A172 (cell line): ENCODE results near the gene UIMC1. TPM values are rescaled to one million over a fixed set of nuclear protein-coding genes. Genes with fewer than 3 reads are reported as not detected.

Experiments used
- DNase-seq: peaks from one replicate; pipeline ENCODE4 v3.0.0-alpha.2; 2015; ENCODE audit warnings: low spot score
- total RNA-seq: library from RNA; depleted of rRNA; stranded (reverse); fragments of >200 nt; shearing (Covaris generic); gene quantifications from 2 replicates; pipeline ENCODE4 v1.2.3, GENCODE V29; 2014; rRNA removed

UIMC1 gene
- total RNA-seq, 1 experiment from 2014 or later = 42.9 TPM

DNA sequence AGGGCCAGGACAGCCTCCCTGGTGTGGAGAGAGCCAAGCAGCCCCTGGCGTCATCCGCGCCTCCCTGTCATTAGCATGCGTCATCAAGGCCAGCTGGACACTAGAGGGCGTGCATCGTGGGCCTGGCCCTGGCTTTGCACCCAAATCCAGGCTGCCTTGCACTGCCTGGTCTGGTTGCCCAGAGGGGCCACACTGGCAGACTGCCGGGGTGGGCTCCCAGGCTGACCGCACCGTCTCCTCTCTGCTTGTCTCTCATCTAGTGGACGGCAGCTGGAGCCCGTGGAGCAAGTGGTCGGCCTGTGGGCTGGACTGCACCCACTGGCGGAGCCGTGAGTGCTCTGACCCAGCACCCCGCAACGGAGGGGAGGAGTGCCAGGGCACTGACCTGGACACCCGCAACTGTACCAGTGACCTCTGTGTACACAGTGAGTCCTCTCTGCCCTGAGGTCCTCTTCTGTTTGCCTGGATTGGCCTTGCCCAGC, 136.4 kb downstream of the UIMC1 start:
- DNase-seq = peak; percentile 17

DNA sequence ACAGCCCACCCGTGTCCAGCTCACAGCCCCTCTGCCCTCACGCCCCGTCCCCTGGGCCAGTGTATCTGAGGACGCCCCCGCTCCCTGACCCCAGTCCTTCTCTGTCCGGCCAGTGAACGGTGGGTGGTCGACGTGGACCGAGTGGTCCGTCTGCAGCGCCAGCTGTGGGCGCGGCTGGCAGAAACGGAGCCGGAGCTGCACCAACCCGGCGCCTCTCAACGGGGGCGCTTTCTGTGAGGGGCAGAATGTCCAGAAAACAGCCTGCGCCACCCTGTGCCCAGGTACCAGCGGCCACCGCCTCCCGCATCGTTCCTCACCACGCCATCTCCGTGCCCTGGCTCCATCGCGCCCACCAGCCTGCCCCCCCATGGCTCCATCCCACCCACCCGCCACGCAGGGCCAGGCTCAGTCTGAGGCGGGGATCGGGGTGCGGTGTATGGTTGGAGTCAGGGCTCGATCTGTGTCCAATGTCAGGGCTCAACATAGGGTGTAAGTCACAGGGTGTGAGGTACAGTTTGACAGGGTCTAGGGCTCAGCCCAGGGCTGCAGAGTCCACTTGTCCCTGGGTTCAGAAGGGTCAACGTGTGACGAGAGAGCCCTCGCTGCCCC, 137.0 kb downstream of the UIMC1 start:
- DNase-seq = no peak

DNA sequence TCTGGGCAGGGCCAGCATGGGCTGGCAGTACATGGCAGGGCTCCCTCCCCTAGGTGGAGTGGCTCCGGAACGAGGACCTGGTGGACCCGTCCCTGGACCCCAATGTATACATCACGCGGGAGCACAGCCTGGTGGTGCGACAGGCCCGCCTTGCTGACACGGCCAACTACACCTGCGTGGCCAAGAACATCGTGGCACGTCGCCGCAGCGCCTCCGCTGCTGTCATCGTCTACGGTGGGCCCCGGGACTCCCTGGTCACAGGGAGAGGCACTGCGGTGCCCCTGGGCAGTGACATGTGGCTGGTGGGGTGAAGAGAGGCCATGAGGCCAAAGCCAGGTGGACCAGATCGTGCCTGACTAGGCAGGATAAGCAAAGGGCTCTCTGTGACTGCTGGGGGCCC, 137.8 kb downstream of the UIMC1 start:
- no peak for DNase-seq

DNA sequence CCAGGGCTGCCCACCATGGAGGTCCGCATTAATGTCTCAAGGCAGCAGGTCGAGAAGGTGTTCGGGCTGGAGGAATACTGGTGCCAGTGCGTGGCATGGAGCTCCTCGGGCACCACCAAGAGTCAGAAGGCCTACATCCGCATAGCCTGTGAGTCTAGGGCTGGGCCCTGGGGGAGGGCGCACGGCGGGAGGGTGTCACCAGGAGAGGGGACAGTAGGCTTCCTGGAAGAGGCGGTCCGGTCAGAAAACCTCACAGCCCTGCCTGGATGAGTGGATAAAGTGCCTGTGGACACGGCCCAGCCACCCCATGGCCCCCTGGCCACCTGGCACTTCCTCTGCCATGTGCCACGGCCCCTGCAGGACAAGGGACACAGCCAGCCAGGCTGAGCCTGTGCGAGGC, 138.5 kb downstream of the UIMC1 start:
- no peak for DNase-seq

DNA sequence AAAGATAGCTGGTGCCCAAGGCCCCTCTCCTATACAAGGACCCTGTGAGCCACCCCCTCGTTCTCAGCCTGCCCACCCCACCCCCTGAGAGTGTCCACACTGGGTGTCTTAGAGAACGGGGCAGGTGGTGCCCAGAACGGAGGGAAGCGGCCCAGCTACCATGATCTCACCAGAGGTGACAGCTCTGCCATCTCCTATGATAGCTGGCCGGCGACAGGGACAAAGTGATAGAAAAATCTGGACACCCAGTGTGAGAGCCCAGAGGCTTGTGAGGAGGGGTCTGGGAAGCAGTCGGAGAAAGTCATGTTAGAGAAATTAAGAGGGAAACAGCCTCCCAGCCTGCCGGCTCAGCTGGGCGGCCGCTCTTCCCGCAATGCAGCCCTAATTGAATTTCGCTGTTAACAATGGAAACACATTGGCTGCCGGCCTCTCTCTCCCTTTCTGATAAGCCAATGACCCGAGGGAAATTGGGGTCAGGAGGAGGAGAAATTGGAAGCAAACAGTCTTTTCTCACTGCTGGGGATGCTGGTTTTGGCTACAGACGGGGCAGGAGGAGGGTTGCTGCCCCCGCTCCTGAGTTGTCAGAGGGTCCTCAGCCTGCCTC, 139.8 kb downstream of the UIMC1 start:
- DNase-seq = no peak

DNA sequence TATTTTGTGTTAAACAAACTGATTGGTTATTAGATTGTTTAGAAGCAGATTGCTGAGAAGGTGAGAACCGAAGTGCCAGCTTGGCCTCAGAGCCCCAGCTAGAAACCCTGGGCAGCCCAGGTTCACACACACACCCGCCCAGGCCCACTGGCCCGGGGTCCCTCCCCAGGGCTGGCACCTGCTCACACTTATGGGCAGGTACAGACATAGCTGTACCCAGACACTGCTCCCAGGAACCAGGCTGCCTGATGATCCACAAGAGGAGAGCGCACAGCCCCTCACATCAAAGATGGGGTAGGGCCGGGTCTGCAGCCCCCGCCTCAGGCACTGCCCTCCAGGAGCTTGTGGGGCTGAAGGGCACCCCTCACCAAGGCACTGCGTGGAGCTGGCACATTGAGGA, 140.6 kb downstream of the UIMC1 start:
- no peak for DNase-seq

DNA sequence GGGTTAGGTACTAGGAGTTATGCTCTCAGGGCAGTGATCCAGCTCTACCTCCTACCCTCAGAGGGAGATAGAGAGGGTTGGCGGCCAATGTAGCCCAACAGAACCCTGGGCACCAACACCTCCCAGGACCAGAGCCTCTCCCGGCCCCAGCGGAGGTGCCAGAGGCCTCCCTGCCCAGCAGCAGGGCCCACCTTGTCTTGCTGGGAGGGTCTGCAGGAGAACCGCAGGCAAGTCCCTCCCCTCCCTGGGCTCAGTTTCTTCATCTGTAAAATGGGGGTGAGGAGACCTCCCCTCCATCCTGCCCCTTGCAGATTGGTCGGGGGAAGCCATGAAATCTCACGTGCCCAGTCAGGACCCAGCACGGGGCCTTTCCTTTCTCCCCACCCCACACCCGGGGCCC, 141.8 kb downstream of the UIMC1 start:
- DNase-seq = no peak

DNA sequence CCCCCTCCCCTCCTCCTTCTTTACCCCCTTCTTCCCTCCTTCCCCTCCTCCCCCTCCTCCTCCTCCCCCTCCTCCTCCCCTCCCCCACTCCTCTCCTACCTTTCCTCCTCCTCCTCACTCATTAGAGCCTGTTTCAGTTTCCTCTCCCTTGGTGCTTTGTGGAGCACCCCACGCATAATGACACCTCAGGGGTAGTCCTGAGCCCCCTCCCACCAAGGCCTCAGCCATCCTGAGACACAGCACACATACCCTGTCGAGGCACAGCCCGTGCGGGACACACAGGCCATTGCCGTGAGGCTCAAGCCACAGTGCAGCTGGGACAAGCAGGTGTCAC, 142.8 kb downstream of the UIMC1 start:
- no peak for DNase-seq

DNA sequence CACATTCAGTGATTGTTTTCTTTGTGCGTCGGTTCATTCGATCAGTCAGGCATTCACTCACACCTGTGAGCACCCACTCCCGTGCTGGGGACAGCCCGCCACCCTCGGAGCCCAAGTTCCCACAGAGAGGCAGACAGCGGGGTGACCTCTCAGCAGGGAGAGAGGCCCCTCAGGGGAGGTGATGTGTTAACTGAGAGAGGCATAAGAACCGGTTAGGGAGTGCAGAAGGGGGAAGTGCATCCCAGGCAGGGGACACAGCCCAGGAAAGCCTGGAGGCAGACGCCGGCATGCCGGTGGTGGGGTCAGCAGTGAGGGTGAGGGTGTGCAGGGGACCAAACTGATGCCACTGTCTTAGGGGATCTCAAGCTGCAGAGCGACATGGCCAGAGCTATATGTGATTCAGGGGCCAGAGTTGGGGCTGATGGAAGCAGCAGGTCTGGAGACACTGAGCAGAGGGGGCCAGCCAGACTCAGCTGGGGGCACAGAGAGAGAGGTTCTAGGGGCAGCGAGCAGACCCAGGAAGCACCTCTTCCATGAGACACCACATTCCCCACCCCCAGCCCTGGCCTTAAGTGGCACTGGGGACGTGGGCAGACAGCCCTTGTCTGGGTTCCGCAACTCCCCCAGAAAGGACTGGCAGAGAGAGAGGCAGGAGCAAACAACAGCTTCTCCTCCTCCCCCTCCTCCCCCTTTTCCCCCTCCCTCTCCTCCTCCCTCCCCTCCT, 143.4 kb downstream of the UIMC1 start:
- DNase-seq = no peak

DNA sequence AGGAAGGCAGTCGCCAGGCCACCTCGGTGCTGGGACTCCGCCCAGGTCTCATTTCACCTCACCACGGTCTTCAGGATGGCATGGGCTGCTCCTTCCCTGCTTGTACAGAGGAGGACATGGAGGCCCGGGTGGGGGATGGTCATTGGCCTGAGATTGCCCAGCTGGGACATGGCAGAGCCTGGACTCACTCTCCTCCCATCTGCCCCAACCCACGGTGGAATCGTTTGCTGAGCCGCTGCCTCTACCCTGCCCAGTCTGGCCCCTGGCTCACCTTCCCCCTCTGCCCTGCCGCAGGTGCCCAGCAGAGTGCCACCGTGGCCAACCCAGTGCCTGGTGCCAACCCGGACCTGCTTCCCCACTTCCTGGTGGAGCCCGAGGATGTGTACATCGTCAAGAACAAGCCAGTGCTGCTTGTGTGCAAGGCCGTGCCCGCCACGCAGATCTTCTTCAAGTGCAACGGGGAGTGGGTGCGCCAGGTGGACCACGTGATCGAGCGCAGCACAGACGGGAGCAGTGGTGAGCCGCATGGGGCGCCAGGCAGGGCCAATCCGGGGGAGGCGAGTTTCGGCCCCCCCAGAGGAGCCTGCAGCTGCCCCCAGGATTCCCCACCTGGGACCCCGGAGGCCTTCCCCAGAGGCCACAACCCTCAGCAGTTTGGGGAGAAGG, 144.1 kb downstream of the UIMC1 start:
- DNase-seq = no peak

DNA sequence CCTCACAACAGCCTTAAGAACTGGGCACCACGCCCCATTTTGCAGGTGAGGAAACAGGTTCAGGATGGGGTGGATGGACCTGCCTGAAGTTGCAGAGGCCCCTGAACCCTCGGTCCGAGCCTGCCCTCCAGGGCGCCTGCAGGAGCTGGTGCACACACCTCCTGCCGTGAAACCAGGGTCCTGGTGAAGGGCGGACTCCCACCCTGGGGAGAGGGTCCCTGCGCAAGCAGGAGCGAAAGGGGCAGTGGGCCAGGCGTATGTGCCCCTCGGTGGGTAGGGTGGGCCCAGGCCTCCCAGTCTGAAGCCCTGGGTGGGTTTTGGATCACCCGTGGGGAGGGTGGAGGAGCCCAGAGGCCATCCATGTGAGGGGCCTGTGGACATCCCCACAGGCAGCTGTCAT, 145.3 kb downstream of the UIMC1 start:
- DNase-seq = no peak

DNA sequence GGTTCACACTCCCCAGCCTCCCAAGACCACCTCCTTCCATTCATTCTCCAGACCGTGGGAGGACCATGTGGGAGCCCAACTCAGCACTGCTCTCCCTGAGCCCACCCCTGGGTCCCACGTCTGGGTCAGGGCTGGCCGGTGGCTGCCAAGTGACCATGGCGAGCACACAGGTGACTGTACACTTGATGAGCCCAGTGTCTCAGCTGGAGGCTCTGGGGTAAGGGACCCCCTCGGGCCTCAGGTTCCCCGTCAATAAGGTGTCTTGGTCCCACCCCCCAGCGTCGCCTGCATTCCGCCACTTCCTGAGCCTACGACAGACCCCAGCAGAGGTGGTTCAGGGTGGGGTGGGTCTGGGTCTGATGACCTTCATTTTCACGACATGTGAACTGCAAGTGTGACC, 146.2 kb downstream of the UIMC1 start:
- DNase-seq = no peak

DNA sequence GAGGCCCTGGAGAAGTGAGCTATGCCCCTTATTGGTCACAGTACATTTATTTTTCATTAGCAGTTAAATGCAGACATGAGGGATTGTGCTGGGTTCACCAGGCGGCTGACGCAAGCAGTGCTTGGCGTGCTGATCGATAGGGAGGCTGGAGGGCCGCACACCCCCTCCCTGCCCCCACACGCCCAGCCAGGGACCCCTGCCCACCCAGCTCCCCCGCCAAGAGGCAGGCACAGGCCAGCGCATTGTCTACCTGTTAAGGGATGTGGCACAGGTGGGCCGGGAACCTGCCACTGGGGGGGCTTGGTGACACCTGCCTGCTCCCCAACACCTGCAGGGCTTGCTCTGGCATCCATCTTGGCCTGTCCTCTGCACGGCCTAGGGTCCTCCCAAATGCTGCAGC, 146.7 kb downstream of the UIMC1 start:
- no peak for DNase-seq

DNA sequence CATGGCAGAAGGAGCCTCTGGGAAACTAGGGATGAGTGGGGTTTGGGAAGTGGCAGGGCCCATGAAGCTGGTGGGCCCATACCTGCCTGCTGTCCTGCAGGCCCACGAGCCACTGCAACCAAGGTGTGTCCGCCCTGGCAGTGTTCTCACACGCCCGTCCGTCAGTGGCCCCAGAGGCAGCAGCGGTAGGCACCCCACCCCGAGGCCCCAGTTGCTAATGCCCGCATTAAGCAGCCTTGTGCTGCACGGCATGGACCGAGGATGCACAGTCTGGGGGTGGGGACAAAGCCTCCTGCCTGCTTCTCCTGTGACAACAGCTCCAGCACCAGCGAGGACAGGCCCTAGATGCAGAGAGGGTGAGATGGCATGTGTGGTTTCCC, 148.7 kb downstream of the UIMC1 start:
- no peak for DNase-seq

DNA sequence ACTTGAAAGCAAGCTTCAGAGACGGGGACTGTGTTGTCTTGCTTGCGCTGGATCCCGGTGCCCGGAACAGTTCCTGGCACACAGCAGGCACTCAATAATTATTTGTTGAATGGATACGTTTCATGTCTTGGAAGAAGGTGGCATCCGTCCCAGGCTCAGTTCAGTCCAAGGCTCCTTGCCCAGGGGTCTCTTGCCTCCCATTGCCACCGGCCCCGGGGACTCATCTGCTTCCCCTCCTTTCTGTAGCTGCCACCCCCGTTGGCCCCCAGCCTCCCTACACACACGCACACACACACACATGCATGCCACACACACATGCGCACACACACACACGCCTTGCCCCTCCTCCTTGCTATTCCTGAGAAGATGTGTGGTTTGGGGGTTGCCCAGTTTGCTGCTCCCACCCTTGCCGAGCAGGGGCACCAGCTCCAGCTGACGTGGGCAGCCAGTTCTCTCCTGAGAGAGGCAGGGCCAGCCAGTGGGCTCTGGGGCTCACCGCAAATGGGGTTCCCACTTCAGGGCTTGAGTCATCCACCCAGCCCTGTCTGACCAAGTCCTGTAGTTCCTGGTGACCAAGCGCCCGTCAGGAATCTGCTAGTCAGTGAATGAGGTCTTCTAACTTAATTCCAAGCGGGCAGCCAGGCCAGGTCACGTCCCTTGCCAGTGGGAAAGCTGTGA, 149.2 kb downstream of the UIMC1 start:
- DNase-seq = no peak

DNA sequence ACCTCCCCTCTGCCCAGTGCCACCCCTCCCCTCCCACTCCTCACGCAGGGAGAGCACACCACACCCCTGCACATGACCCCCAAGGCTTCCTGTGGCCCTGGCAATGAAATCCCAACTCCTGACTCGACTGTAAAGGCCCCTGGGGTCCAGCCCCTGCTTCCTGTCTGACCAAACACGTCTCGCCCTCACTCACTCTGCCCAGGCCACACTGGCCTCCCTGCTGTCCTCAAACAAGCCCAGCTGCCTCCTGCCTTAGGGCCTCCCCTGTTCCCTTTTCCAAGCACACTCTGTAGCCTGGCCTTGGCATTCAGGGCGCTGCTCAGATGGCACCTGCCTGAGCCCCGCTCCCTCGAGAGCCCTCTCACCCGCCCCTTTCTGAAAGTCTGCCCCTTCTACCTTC, 149.8 kb downstream of the UIMC1 start:
- DNase-seq = no peak

DNA sequence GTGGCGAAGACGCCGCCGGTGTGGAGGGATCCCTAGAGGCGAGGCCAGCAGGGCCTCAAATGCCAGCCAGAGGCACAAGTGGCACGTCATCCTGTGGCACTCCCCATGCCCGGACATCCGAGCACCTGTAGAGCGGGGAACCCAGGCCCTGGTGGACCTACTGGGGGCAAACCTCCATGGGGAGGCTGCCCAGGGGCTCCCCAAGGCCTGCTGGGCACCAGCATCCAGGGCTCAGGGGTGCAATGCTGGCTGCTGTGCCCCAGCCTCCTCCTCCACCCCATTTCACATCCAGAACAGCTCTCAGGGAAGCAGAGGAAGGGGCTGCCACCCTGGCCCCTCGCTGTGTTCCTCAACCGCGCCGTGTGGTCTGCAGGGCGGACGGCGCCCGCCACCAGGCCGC, 151.0 kb downstream of the UIMC1 start:
- no peak for DNase-seq

Other genes with a start within 250 kb of the UIMC1 start
- gene UNC5A, start 196.2 kb downstream of the UIMC1 start, total RNA-seq = 2.9 and 3.4 TPM in 2 replicates
- not detected in 2 replicates for gene HK3, start 107.4 kb downstream of the UIMC1 start, total RNA-seq
- 17.6 and 21.1 TPM in 2 replicates for gene ZNF346, start 15.9 kb upstream of the UIMC1 start, total RNA-seq
- gene FGFR4, start 80.1 kb upstream of the UIMC1 start, total RNA-seq = 9.1 and 10.7 TPM in 2 replicates
- gene NSD1, start 127.0 kb upstream of the UIMC1 start, total RNA-seq = 39.9 and 48.6 TPM in 2 replicates